Mesodermal cell (in vitro differentiated cells): ENCODE measurements around the gene CCDC167.

ENCODE experiments used
- H3K27ac ChIP-seq: 2 replicates; pipeline ENCODE4 v1.7.0; 2013; ENCODE audit warnings: mild to moderate bottlenecking, low read depth, low read length, moderate library complexity; ENCODE audit not compliant: severe bottlenecking
- H3K36me3 ChIP-seq: 2 replicates; pipeline ENCODE4 v1.7.1; 2013; ENCODE audit warnings: mild to moderate bottlenecking, low read length, moderate library complexity; ENCODE audit not compliant: control insufficient read depth, insufficient read depth
- H3K4me1 ChIP-seq: one replicate; pipeline ENCODE4 v1.7.1; 2013; ENCODE audit warnings: mild to moderate bottlenecking, low read length; ENCODE audit not compliant: insufficient read depth, control insufficient read depth, poor library complexity, severe bottlenecking
- H3K4me3 ChIP-seq: 2 replicates; pipeline ENCODE4 v1.7.0; 2013; ENCODE audit warnings: low read length, control low read depth, mild to moderate bottlenecking; ENCODE audit not compliant: insufficient read depth, poor library complexity, severe bottlenecking; ENCODE audit errors: extremely low read depth
- H3K9me3 ChIP-seq: 2 replicates; pipeline ENCODE4 v1.7.1; 2013; ENCODE audit warnings: mild to moderate bottlenecking, low read length, moderate library complexity; ENCODE audit not compliant: control insufficient read depth
- WGBS, 2 experiments: methylation state at CpG; one replicate each; pipeline ENCODE4 v1.1.5; 2013; ENCODE audit warnings: missing lambda C conversion rate in 2 of 2; ENCODE audit not compliant: insufficient coverage in 2 of 2; 5-methylcytosine and 5-hydroxymethylcytosine counted together

Gene CCDC167

DNA sequence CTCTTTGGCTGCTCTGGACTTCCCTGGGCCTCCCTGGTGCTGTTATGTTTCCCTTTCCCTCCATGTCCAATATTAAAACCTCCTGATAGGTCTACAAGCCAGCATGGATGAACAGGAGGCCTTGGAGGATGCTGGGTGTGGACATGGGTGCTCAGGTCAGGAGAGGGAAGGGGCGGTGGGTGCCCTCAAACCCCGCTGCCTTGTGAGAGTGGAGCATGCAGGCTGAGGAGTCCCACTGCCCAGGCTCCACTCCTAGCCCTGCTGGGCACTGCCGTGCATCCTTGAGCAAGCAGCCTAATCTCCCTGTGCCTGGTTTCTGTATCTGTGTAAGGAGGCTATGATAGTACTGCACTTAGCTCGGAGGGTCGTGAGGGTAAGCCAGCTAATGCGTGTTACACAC is 18.4 kb upstream of the CCDC167 start:
- H3K36me3 ChIP-seq = no peaks in the 10 kb centered on the region
- peaks cover 14% of the 10 kb centered on the region for H3K4me1 ChIP-seq
- WGBS, 2 experiments = 88 to 92% methylated on average over 3 to 6 of the region's 6 CpGs

DNA sequence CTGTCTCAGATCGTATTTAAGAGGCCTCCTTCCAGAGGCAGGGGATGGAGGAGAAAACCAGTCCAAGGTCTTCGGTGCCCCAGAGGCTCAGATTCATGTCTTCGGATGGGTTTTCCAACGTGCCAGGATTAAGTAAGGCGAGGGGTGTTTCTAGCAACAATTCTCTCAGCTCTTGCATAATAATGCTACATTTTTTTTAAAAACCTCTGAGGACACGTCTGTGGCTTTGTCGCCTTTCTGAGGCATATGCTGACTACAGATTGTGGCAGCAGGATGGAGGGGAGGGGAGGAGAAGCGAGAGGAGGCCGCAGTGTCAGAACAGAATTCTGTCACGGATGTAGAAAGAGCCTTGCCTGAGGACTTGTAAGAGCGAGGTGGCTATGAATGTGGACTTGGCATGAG is 17.7 kb upstream of the CCDC167 start:
- WGBS, 2 experiments = 73 to 85% methylated on average over 9 to 11 of the region's 11 CpGs
- no peaks in the 10 kb centered on the region for H3K9me3 ChIP-seq
- no peak overlapping the region for H3K27ac ChIP-seq
- peaks cover 20% of the 10 kb centered on the region for H3K4me1 ChIP-seq
- no peaks in the 10 kb centered on the region for H3K36me3 ChIP-seq
- no peak overlapping the region for H3K4me3 ChIP-seq

More for the DNA sequence above, 18.4 kb upstream of the CCDC167 start:
- Histone ChIP-seq H3K27ac (no peak overlapping the region), H3K9me3 (no peaks in the 10 kb centered on the region), H3K4me3 (no peak overlapping the region)

DNA sequence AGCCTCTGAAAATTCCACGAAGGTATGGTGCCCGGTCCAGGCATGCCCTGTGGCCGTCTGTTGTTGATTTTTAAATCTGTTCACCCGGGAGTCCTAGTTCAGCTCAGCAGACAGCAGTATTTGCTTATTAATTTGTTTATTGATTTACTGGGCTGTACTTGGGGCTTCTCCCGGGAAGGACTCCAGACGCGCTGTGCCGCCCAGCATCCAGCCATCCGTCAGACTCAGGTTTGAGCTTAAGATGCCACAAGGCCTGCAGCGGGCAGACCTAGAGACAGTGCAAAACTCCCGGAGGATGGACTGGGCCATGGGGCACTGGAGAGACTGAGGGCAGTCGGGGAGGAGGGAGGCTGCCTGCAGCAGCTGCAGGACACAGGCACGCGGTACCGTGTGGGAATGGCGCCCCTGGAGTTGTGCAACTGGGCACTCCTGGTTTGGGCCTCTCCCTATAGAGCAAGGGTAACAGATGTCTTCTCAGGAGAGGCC is 17.3 kb upstream of the CCDC167 start:
- H3K27ac ChIP-seq = no peak overlapping the region
- H3K9me3 ChIP-seq = no peaks in the 10 kb centered on the region
- WGBS, 2 experiments = 78 to 83% methylated on average over 16 of the region's 16 CpGs
- no peak overlapping the region for H3K4me3 ChIP-seq
- peaks cover 20% of the 10 kb centered on the region for H3K4me1 ChIP-seq
- H3K36me3 ChIP-seq = no peaks in the 10 kb centered on the region

DNA sequence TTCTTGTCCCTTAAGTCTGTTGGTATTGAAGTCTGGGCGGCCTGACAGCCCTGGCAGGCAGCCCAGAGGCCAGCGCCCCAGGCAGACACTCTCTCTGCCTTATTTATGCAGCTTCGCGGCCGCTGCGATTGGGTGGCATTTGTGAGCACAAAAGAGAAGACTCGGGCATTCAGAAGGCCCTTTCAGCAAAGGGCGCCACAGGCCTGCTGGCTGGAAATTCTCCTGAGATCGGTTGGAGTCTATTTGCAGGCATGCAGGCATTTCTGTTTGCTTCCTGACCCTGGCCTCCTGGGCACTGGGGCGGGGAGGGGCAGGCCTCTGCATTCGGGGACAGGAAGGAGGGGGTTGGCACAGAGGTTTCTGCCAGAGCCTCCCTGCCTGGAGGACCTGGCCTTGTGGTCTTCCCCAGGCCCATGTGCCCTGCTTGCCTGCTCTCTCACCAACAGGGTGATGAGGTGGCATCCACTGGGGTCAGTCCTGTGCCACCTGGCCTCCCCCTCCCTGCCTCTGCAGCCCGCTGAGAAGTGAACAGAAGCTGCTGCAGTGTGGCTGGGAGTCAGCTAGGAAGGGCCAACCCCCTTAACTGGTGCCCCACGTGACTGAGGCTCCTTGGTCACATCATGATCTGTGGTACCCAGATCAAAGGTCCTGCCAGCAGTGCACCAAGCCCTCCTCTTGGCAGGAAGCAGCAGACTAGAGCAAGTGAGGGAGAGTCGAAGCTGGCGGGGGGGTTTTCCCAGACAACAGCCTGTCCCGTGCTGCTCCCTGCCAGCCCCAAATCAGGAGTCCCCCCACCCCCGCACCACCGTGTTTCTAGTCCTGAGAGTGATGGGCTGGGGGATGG is 16.6 kb upstream of the CCDC167 start:
- peaks cover 20% of the 10 kb centered on the region for H3K4me1 ChIP-seq
- 41 to 42% methylated on average over 14 of the region's 18 CpGs for WGBS, 2 experiments
- H3K4me3 ChIP-seq = no peak overlapping the region
- H3K27ac ChIP-seq = no peak overlapping the region
- no peaks in the 10 kb centered on the region for H3K36me3 ChIP-seq
- no peaks in the 10 kb centered on the region for H3K9me3 ChIP-seq

DNA sequence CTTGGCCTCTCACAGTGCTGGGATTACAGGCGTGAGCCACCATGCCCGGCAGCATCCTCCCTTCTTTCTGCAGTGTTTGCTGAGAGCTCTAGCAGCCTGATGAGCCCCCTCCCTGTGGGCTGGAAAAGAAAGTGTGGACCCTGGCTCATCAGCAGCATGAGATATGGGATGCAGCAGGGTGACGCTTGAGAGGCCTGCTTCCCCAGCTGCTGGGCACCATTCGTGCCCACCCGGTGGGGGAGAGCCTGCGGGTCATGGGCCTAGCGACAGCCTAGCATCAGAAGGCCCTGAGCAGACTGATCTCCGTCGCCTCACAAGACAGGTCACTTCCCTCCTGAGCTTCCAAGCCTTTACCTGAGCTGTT is 16.0 kb upstream of the CCDC167 start:
- WGBS, 2 experiments = 87 to 96% methylated on average over 8 to 9 of the region's 9 CpGs
- no peak overlapping the region for H3K4me3 ChIP-seq
- H3K9me3 ChIP-seq = no peaks in the 10 kb centered on the region
- H3K27ac ChIP-seq = no peak overlapping the region
- H3K36me3 ChIP-seq = no peaks in the 10 kb centered on the region
- peaks cover 20% of the 10 kb centered on the region for H3K4me1 ChIP-seq

DNA sequence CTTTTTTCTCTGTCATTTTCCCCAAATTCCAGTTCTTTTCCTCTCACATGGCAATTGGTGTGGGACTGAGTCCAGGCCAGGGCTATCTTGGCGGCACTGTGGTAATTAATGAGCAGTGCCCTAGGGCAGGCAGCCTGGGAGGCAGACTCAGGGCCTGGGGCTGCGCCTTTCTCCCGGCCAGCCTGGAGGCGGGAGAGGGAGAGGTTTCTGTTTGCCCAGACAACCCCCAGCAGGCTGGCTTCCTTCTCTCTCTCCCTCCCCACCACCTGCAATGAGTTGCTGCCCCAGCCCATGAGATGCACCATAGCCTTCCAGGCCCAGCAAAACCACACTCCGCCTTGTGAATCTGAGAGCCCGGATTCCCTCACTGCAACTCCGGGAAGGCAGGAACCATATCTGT is 15.1 kb upstream of the CCDC167 start:
- Histone ChIP-seq H3K4me3 (no peak overlapping the region), H3K9me3 (no peaks in the 10 kb centered on the region), H3K27ac (no peak overlapping the region), H3K4me1 (peaks cover 20% of the 10 kb centered on the region), H3K36me3 (no peaks in the 10 kb centered on the region)
- 80 to 87% methylated on average over 3 to 7 of the region's 7 CpGs for WGBS, 2 experiments

DNA sequence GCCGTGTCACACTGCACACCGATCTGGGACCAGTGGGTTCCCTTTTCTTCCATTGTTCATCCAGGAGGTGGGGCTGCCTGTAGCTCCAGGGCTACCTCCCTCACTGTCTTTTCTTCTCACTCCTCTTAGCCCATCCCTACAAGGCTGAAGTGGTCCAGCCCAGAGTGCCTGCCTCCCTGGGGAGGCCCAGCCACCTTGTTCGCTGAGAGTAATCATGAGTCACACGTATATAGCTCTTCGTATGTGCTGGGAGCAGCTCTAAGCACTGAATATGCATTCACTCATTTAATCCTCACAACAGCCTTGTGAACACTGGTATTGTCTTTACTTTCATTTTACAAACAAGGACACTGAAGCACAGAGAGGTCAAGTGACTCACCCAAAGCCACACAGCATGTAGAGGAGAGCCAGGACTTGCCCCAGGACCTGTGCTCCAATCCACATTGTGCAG is 14.7 kb upstream of the CCDC167 start:
- Histone ChIP-seq H3K27ac (no peak overlapping the region), H3K4me1 (peaks cover 20% of the 10 kb centered on the region)
- WGBS, 2 experiments = 59 to 70% methylated on average over 5 of the region's 5 CpGs

DNA sequence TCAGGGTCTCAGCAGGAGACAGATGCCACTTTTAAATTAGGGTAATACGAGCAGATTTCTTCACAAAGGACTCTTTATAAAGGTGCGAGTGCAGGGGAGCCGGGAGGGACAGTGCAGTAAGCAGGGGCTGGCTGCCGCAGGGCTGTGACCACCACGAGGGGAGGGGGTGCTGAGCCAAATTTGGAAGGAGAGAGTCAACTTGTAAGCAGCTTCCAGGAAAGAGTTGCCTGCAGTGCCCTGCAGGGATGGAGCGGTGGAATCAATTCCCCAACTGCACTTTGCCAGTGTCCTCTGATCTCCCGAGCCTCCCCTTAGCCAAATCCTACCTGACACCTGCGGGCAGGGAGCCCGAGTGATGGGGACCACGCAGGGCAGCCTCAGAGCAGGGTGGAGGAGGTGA is 13.9 kb upstream of the CCDC167 start:
- 7 to 24% methylated on average over 7 to 8 of the region's 10 CpGs for WGBS, 2 experiments
- Histone ChIP-seq H3K9me3 (no peaks in the 10 kb centered on the region), H3K36me3 (no peaks in the 10 kb centered on the region), H3K27ac (no peak overlapping the region), H3K4me3 (no peak overlapping the region), H3K4me1 (peaks cover 20% of the 10 kb centered on the region)

More for the DNA sequence above, 14.7 kb upstream of the CCDC167 start:
- no peaks in the 10 kb centered on the region for H3K9me3 ChIP-seq
- no peaks in the 10 kb centered on the region for H3K36me3 ChIP-seq
- no peak overlapping the region for H3K4me3 ChIP-seq

DNA sequence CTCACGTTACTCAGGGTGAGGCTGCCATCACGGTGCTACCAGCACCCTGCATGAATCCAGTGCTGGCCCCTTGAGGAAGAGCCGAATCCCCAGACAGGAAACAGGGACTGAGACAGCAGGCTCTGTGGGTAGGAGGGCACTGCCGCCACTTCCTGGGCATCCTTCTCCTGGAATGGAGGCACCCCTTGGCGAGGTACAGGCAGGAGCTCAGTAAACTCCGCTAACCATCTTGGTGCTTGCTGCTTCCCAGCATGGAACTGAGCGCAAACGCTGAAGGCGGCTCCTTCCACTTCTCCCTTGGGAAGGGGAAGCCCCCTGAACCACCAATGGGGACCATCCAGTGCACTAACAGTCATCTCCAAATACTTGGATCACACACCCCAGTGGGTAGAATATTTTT is 13.5 kb upstream of the CCDC167 start:
- H3K4me1 ChIP-seq = peaks cover 20% of the 10 kb centered on the region
- no peaks in the 10 kb centered on the region for H3K9me3 ChIP-seq
- H3K27ac ChIP-seq = no peak overlapping the region
- WGBS, 2 experiments = 25 to 39% methylated on average over 6 to 9 of the region's 9 CpGs
- H3K36me3 ChIP-seq = no peaks in the 10 kb centered on the region
- no peak overlapping the region for H3K4me3 ChIP-seq

DNA sequence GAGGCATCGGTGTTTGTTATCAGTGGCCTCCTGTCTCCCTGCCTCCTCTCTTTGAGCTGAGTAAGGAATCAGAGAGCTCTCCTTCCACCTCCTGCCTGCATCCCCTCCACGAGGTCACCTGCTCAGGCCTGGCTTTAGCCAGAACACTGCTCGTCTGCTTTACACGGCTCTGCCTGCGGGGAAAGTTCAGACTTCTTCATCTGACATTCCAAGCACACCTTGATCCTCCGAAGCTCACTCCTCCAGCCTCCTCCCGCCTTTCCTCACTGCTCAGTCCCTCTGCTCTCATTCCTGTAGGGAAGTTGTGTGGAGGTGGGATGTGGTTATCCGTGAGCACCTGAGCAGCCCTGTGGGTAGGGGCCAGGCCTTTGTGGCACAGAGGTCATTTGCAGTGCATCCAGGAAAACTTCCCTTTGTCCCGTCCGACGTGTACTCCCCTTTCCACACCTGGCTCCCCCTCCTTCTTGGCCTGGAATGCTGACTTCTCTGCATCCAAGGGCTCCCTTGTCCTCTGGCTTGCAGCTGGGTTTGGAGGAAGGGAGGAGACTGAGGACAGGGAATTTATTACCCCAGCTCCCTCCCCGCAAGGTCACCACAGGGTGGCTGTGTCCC is 12.8 kb upstream of the CCDC167 start:
- WGBS, 2 experiments = 13 to 17% methylated on average over 6 to 8 of the region's 12 CpGs
- Histone ChIP-seq H3K9me3 (no peaks in the 10 kb centered on the region), H3K4me3 (no peak overlapping the region), H3K36me3 (no peaks in the 10 kb centered on the region), H3K27ac (no peak overlapping the region), H3K4me1 (peaks cover 20% of the 10 kb centered on the region)

DNA sequence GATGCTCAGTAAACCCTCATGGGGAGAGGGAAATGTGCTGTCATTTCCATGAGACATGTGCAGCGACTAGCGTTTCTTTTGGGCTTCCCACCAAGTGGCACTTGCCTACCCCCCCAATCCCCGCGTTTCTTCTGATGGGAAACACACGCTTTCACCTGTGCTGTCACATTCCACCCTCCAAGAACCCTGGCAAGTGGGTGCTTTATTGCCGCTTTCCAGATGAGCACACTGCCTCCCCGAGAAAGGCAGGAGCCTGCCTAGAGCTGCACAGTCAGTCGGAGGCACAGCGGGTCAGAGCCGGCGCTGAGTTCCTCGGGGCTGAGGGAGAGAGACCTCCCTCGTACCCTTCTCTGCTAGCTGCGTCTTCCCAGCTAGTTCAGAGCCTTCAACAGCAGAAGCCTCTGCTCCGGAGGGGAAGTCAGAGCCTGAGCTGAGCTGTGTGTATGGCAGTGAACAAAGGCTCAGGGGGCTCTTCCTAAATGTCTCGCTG is 12.3 kb upstream of the CCDC167 start:
- Histone ChIP-seq H3K4me3 (no peak overlapping the region), H3K27ac (no peak overlapping the region), H3K4me1 (peaks cover 20% of the 10 kb centered on the region), H3K36me3 (no peaks in the 10 kb centered on the region), H3K9me3 (no peaks in the 10 kb centered on the region)
- WGBS, 2 experiments = 29 to 35% methylated on average over 11 to 16 of the region's 16 CpGs
